TTC549 (cell line): ENCODE results near the gene IZUMO4.

Experiments used
- FAIRE-seq: peaks from 2 replicates; lab custom pipeline; 2012; peaks lifted over from hg19 to GRCh38; lab: Jason Lieb, UNC

Gene IZUMO4

DNA sequence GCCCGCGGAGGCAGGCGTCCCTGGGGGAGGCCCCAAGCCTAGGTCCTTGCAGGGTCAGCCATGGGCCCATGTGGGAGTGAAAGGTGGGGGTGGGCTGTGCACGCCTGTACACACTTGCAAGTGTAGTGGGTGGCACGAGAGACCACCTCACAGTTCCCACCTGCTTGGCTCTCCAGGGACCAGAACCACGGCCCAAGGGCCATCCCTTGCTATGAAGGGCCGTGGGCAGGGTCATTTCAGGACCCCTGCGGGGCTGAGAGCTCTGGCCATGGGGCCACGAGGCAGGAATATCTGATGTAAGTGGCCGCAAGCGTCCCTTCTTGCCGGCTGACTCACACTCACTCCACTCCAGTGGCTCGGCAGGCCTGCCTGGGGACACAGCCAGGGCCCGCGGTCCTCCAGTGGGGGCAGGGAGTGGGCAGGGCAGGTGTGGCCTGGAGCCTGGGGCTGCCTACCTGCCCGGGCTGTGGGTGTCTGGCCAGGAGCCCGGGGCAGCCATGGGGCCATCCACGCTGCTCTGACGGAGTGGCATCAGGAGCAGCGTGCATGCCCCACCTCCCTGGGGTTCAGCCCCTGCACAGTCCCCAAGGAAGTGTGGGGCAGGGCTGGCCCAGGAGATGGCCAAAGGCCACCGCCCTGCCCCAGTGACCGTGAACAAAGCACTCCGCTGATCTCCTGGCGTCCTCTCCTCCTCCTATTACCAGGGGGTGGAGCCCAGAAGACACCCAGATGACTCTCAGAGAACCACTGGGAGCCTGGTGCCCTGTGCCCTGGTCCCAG lies 37.1 kb upstream of the IZUMO4 start:
- FAIRE-seq = no peak

DNA sequence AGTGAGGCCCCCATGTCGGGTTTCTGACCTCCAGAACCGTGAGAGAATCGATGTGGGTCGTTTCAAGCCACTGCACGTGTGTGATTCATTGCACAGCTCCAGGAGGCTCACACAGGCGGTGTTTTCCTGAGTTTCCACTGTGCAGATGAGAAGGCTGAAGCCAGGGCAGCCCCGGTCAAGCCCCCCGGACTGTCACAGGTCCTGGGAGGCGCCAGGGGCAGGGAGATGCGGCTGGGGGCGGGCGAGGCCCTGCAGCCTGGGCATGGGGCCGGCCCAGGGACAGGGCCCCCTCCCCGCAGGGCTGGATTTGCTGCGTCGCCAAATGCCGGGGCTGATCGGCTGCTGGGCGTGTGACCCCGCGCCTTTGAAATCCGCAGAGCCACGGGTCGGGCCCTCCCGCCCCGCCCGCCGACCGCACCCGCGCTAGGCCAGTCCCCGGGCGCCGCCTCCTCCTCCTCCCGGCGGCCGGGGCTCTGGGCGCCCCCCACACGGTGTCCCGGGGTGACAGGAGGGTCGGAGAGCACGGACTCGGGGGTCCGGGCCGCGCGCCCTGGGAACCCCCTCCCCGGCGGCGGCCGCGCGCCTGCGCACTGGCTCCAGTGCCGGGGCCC lies 35.7 kb upstream of the IZUMO4 start:
- FAIRE-seq = no peak

DNA sequence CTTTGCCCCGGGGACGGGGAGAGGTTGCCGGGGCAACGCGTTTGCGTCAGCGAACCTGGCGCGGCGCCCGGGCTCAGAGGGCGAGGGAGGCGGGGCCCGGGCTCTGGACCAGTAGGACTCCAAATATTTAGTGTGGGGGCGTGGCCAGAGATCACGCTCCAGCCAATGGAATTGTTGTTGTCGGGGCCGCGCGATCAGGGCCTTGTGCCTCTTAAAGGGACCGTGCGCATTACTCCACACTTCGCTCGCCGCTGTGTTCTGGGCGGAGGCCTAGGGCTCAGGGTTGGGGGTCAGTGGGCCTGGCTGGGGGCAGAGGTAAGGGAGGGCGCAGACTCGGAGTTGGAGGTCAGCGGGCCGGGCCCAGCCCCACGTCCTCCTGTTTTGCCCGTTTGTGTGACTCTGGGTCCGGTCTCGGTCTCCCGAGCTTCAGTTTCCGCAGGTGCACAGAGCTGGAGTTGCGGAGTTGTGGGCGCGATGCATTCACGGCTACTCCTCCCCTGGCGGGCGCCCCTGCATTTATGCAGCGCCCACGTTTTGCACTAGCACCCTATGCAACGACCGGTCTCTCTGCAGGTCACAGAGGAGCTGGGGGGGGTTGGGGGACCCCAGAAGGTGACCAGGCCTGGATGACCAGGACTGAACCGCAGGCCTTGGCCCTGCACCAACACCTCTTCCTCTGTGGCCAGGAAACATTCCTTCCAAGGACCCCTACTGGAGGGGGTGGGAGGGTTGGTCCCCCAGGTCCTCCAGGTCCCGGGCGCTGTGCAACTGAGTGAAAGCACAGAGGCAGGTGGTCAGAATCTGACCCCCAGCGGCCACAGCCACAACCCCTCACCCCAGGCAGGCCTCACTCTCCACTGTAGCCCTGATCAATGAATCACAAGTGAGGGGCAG lies 35.0 kb upstream of the IZUMO4 start:
- peak; percentile 92 for FAIRE-seq

DNA sequence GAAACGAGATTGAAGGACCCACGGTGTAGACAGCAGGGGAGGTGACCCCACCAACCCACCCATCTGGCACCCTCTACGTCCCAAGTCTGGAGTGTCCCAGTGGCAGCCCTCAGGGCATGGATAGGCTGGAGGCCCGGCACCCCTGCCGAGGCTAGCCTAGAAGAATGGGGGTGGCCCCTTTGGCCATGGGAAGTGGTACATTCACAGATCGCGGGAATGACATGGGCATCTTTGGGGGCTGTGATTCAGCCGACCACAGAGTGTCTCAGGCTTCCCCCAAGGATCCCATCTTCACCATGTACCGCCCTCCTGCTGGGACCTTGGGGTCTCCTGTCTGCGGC lies 34.4 kb upstream of the IZUMO4 start:
- no peak for FAIRE-seq

DNA sequence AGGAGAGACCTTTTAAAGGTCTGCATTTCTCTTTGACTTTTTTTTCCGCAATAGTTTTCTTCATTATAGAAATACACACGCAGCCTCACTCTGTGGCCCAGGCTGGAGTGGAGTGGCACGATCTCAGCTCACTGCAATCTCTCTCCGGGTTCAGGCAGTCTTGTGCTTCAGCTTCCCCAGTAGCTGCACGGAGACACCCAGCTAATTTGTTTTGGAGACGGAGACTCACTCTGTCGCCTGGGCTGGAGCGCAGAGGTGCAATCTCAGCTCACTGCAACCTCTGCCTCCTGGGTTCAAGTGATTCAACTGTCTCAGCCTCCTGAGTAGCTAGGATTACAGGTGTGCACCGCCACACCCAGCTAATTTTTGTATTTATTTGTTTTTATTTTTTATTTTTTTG lies 33.9 kb upstream of the IZUMO4 start:
- FAIRE-seq = no peak

DNA sequence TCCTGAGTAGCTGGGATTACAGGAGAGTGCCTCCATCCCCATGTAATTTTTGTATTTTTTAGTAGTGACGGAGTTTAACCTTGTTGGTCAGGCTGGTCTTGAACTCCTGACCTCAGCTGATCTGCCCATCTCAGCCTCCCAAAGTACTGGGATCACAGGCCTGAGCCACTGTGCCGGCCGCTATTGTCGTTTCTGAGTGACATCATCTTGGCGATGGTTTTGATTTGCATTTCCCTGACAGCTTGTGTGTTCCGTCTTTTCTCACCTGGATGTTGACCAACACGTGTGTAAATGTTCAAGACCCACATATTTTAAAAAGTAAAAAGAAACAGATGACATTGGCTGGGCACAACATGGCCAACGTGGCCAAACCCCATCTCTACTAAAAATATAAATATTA lies 32.9 kb upstream of the IZUMO4 start:
- FAIRE-seq = no peak

DNA sequence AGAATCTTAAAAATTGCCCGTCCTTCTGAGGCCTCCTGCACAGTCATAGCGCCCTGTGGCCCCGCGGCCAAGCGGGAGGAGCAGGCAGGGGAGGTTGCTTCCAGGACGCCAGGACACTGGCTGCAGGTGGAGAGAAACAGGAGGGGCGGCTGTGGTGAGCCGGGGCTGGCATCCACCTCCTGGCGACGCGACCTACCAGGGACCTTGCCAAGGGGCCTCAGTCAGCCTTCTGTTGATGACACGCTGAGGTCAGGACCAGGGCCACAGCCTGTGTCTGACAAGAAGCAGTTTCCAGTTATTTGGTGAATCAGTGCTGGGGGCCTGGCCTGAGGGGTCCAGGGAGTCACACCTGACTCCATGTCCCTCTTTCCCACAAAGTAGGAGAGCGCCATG lies 32.3 kb upstream of the IZUMO4 start:
- FAIRE-seq = no peak

DNA sequence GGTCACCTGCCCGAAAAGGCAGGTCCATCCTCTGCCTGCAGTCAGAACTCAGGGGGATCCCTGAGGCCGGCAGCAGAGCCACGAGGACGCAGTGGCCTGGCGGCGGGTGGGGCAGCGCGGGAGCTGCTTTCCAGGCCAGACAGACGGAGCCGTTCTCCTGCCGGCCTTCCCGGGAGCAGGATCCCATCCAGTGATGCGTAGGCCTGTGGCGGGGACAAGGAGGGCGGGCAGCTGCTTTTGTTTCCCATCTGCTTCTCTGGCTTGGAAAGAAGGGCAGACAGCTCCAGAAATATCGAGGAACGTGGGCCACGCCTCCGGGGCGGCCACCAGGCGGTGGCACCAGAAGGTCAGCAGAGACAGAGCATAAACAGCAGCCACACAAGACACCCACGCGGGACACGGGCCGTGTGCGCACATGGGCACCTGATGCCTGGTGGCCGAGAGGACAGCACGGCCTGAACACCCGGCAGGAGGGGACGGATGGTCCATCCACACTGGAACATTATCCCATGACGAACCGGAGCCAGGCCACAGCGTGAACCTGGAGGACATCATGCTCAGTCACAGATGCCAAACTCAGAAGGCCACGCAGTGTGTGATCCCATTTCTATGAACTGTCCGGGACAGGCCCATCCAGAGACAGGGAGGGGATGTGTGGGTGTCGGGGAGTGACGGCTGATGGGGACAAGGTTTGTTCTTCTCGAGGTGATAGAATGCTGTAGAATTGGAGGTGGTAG lies 31.8 kb upstream of the IZUMO4 start:
- no peak for FAIRE-seq

DNA sequence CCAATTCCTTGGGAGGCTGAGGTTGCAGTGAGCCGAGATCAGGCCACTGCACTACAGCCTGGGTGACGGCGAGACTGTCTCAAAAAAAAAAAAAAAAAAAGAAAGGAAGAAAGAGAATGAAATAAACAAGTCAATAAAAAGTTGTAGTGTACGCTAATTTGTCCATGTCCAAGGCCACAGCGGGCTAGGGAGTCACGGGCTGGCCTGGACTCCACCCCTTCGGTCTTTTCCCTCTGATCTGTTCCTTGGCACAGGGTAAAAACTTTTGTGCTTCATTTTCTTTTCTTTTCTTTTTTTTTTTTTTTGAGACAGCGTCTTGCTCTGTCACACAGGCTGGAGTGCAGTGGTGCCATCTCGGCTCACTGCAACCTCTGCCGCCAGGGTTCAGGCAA lies 26.3 kb upstream of the IZUMO4 start:
- FAIRE-seq = no peak

DNA sequence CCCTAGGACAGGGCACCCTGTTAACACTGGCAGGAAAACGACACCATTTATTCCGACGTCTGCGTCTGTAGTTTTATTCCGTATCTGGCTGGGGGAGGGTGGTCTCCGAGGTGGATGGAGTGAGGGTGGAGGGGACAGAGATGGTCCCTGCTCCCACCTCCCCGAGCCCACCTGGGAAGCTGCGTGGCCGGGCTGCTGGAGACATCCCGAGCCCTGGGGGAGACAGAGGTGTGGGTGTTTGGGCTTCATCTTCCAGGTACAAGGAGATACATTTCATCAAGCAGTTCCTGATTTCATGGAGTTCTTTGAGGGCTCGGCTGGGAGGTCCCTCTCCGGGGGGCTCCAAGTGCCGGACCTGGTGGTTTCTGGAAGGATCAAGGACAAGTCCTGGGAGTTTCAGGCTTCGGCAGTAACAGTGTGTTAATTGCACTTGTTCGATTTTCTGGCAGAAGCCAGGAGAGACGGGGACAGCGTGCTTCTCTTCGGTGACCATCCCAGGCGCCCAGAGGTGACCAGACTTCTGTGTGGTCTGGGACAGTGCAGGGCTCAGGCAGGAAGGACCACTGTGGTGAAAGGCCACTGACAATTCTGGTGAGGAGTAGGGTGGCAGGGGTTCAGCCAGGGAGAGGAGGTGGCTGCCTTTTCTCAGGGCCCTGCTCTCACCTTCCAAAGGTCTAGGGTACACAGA lies 25.6 kb upstream of the IZUMO4 start:
- no peak for FAIRE-seq

DNA sequence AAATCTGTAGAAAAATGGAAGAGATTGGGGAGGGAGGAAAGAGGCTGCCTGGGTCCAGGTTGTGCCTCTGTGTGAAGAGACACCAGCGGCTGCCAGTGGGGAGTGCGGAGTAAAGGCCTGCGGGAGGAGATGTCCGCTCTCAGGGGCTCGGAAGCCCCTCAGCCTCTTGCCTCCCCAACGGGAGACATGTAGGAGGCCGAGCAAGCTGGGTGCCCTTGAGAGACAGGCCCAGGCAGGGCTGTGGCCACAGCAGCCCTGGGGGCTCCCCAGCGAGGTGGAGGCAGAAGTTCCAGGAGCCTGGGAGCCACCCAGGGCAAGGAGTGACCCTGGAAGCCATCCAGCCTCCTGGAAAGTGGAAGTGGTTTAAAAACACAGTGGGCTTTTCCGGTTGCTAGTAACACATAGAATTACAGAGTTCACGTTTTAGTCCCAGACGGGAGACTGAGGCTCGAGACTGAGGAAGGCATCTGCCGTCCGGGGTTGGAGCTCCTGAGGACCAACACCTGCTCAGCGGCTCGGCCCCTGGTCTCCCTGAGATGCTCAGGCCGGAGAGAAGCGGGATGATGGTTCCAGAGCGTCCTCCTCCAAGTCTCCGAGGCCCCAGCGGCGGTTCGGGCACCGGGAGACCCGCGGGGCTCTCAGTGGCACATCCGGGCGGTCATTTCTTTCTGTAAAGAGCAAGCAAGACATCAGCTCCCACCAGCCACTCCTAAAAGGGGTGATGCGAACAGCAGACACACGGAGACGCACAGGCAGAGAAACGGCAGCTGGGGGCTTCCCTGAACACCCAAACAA lies 23.8 kb upstream of the IZUMO4 start:
- FAIRE-seq = no peak

DNA sequence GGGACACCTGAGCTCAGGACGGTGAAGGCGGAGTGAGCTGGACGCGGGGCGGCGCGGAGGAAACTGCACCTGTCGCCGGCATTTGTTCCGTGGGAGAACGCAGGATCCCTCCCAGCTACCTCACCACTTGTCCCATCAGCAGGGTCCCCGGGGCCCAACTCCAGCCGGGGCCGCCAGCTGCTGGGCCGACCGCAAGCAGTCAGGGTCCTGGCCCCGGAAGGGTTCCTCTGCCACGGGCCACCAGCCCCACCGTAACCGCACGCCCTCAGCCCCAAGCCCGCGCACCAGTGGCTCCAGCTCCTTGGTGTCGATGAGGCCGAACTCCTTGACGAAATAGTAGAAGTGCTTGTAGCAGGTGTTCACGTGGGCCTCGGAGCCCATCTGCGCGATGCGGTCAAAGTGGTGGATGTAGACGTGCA lies 20.2 kb upstream of the IZUMO4 start:
- no peak for FAIRE-seq

DNA sequence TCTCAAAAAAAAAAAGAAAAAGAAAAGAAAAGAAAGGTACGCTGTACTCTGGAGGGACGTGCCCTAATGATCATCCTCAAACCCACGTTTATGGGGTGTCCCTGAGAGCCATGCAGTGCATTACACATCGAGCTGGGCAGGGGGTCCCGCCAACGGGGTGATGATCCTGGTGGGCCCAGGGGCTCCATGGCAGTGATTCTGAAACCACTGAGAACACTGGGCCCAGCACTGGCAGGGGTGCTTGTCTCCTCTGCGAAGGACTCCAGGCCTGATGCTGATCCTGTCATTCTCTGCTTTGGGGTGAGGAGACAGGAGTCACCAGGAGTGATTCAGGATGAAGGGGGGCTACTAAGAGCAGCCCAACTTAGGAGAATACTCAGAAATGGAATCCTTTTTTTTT lies 19.3 kb upstream of the IZUMO4 start:
- no peak for FAIRE-seq

DNA sequence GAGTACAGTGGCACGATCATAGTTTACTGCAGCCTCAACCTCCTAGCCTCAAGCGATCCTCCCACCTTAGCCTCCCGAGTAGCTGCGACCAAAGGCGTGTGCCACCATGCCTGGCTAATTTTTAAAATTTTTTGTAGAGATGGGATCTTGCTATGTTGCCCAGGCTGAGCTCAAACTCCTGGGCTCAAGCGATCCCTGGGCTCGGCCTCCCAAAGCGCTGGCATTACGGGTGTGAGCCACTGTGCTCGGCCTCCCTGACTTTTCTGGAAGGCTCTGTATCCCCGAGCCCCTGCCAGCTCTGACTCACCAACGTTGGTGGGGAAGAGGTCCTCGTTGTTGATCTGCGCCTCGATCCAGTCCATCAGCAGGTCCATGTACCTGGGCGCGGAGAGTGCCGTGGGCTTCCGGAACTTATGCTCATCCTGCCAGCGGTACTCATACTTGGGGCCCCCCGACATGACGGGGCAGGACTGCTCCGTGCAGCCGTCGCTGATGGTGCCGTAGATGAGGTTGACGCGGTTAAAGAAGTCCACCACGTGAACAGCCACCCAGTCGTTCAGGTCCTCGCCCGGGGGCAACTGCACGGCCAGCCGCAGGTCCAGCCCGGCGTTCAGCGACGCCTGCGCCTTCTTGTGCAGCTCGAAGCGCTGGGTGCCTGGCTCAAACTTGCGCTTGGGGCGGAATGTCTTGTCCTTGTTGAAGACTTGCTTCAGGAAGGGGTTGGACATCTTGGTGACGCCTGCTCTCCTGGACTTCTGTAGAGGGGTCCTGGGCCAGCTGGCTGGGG lies 18.7 kb upstream of the IZUMO4 start:
- FAIRE-seq = no peak

DNA sequence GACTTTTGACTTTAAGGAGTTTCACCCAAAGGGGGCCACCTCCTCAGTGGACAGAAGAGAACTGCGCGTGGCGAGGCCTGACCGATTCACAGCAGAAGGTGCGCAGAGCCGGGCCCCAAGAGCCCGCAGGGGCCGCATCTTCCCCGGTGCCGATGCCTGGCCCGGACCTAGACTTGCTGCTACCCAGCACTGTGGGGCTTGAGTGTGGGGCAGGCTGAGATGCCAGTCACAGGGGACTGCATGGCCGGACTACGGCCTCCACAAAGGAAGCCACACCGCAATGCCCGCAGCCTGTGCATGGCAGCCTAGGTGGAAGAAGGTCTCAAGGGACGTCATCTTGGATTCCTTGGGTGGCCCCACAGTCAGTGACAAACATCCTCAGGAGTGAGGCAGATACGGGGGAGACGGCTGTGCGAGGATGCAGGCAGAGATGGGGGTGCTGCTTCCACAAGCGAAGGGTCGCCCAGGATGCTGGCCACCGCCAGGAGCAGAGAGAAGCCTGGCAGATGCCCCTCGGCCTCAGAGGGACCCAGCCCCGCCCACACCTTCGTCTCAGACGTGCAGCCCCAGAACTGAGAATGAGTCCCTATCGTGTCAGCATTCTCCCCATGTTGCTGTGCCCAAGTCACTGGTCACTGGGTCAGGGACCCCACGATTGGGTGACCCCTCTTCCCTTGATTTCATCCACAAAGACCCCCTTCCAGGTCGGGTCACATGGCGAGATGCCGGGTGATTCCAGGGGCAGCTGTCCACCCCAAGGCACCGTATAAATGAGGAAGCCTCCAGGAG lies 17.4 kb upstream of the IZUMO4 start:
- no peak for FAIRE-seq

DNA sequence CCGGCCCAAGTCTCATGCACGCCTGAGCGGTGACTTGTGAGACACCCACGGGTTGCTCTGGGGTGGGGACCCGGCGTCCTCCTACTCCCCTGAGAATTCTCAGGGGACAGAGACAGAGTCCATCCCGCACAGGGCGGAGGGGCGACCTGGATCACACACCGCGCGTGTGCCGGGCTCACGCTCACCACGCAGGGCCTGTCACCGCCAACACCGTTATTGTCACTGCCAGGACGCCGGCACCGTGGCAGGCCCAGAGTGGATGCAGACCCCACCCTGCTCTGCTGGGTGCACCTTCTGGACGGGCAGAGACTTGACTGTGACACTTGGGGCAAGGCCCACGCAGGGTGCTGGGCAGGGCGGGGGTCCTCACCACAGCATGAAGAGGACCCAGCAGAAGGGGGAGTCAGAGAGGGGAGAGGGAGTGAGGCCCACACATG lies 16.8 kb upstream of the IZUMO4 start:
- no peak for FAIRE-seq

DNA sequence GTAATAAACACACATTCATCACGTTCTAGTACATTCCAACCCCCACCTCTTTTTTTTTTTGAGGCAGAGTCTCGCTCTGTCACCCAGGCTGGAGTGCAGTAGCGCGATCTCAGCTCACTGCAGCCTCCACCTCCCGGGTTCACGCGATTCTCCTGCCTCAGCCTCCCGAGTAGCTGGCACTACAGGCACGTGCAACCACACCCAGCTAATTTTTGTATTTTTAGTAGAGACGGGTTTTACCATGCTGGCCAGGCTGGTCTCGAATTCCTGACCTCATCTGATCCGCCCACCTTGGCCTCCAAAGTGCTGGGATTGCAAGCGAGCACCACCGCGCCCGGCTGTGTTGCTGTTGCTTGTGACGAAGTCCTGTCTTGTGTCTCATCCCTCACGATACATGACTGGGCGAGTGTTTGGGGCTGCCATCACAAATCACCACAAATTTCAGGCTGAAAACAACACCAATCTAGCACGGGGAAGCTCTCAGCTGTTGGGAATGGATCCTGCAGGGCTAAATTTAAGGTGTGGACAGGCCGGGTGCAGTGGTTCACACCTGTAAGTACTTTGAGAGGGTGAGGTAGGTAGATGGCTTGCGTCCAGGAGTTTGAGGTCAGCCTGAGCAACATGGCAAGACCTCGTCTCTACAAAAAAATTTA lies 16.3 kb upstream of the IZUMO4 start:
- FAIRE-seq = no peak

DNA sequence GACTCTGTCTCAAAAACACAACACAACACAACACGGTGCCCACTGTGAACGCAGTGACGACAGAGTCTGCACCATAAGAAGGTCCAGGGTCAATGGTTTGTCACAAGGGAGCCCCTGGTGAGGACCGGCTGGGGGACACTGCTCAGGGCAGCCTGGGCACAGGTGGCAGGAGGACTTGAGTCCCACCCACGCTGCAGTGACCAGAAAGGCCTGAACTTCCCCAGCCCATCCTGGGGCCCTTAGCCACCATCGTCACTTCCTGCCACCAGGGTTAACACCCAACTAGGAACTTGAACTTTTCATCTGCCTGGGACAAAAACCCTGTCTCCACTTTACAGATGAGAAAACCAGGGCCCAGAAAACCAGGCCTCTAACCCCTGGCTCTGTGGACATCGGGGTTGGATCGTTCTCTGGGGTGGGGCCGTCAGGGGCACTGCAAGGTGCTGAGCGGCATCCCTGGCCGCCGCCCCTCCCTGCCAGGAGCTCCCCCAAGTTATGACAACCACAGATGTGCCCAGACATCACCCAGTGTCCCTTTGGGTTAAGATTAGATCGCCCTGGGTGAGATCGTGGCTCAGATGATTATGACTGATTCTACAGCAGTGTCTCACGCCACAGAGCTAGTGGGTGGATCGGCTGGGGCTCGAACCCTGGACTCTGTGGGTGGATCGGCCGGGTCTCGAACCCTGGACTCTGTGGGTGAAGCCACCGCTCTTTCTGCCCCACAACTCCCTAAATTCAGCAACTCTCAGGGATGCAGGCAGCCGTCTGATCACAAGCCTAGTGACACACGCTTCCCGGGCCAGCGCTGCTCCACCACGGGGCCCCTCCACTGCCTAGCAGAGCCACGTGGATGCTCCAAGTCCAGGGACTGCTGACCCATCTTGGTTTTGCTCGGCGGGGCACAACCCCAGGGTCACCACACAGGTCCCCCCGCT lies 14.6 kb upstream of the IZUMO4 start:
- FAIRE-seq = no peak
